KMS-11 (cell line): ENCODE results near the gene SCFD2.

Experiments
- H2AFZ ChIP-seq: fragments of 200-600 bp; sonication (generic); 2 replicates; pipeline ENCODE4 v1.6.1; 2016; ENCODE audit warnings: antibody characterized with exemption, mixed run types, low read depth
- H3K27ac ChIP-seq: fragments of 200-600 bp; sonication (generic); 2 replicates; pipeline ENCODE4 v1.6.1; 2016; ENCODE audit warnings: mild to moderate bottlenecking, mixed run types
- H3K27me3 ChIP-seq: fragments of 200-600 bp; sonication (generic); 2 replicates; pipeline ENCODE4 v1.6.1; 2017; ENCODE audit warnings: mild to moderate bottlenecking, low read depth, mixed run types, moderate library complexity; ENCODE audit not compliant: insufficient read depth
- H3K36me3 ChIP-seq: fragments of 200-600 bp; sonication (generic); 2 replicates; pipeline ENCODE4 v1.6.1; 2017; ENCODE audit warnings: mild to moderate bottlenecking, mixed run types; ENCODE audit not compliant: insufficient read depth
- H3K4me1 ChIP-seq: fragments of 200-600 bp; sonication (generic); 2 replicates; pipeline ENCODE4 v1.6.1; 2016; ENCODE audit warnings: mild to moderate bottlenecking, low read depth, mixed run types; ENCODE audit not compliant: poor library complexity, severe bottlenecking
- H3K4me2 ChIP-seq: fragments of 200-600 bp; sonication (generic); 2 replicates; pipeline ENCODE4 v1.7.0; 2016; ENCODE audit warnings: mild to moderate bottlenecking, mixed run types
- H3K4me3 ChIP-seq: fragments of 200-600 bp; sonication (generic); IDR thresholded peaks from 2 replicates; pipeline ENCODE4 v1.6.1; 2017; ENCODE audit warnings: low read depth, low read length, mixed read lengths; ENCODE audit not compliant: insufficient read depth
- H3K79me2 ChIP-seq: fragments of 200-600 bp; sonication (generic); 2 replicates; pipeline ENCODE4 v1.6.1; 2016; ENCODE audit warnings: low read depth, mixed run types; ENCODE audit not compliant: insufficient read depth
- H3K9ac ChIP-seq: fragments of 200-600 bp; sonication (generic); 2 replicates; pipeline ENCODE4 v1.6.1; 2016; ENCODE audit warnings: mild to moderate bottlenecking, mixed run types
- H4K20me1 ChIP-seq: fragments of 200-600 bp; sonication (generic); 2 replicates; pipeline ENCODE4 v1.6.1; 2016; ENCODE audit warnings: mild to moderate bottlenecking, mixed run types; ENCODE audit not compliant: insufficient read depth
- TF ChIP-seq, protein P1 (sequence below): fragments of 200-600 bp; sonication (generic); conservative IDR thresholded peaks from 2 replicates; pipeline ENCODE4 v1.6.1; 2017; ENCODE audit warnings: low read depth, mild to moderate bottlenecking, antibody characterized with exemption, low read length, moderate library complexity, mixed read lengths

SCFD2 gene

DNA sequence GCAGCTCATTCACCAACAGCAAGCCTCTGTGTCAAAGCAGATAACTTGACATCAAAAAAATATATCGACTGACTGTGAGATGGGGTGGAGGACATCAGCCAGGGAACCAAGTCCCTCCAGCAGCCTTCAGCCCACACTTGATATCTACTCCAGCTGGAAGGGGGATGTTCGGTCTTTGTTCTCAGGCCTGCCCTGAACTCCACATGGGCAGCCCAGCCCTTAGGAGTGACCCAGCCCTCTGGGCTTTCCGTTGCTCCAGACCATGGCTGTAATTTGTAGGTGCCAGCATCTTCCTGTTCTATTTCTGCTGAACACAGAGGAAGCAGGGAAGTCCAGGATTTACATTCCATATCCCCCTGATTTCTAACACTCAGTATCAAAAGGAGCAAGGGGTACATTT lies 486.4 kb downstream of the SCFD2 start:
- Histone ChIP-seq H3K27me3 (no peaks in the 10 kb centered on the region), H3K27ac (no peak overlapping the region), H2AFZ (no peak overlapping the region), H3K4me2 (no peak overlapping the region), H4K20me1 (no peaks in the 10 kb centered on the region), H3K4me3 (no peak overlapping the region), H3K79me2 (no peaks in the 10 kb centered on the region), H3K9ac (no peak overlapping the region), H3K4me1 (no peaks in the 10 kb centered on the region), H3K36me3 (no peaks in the 10 kb centered on the region)
- TF ChIP-seq, protein P1, sequence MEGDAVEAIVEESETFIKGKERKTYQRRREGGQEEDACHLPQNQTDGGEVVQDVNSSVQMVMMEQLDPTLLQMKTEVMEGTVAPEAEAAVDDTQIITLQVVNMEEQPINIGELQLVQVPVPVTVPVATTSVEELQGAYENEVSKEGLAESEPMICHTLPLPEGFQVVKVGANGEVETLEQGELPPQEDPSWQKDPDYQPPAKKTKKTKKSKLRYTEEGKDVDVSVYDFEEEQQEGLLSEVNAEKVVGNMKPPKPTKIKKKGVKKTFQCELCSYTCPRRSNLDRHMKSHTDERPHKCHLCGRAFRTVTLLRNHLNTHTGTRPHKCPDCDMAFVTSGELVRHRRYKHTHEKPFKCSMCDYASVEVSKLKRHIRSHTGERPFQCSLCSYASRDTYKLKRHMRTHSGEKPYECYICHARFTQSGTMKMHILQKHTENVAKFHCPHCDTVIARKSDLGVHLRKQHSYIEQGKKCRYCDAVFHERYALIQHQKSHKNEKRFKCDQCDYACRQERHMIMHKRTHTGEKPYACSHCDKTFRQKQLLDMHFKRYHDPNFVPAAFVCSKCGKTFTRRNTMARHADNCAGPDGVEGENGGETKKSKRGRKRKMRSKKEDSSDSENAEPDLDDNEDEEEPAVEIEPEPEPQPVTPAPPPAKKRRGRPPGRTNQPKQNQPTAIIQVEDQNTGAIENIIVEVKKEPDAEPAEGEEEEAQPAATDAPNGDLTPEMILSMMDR: no peak

GRCh38 chr4:52877694-52878093 lies 488.2 kb downstream of the SCFD2 start:
- Histone ChIP-seq H3K27ac (no peak overlapping the region), H2AFZ (no peak overlapping the region), H3K36me3 (no peaks in the 10 kb centered on the region), H4K20me1 (no peaks in the 10 kb centered on the region), H3K9ac (no peak overlapping the region), H3K79me2 (no peaks in the 10 kb centered on the region), H3K4me1 (no peaks in the 10 kb centered on the region), H3K27me3 (no peaks in the 10 kb centered on the region), H3K4me2 (no peak overlapping the region), H3K4me3 (no peak overlapping the region)
- TF ChIP-seq, protein P1: no peak

DNA sequence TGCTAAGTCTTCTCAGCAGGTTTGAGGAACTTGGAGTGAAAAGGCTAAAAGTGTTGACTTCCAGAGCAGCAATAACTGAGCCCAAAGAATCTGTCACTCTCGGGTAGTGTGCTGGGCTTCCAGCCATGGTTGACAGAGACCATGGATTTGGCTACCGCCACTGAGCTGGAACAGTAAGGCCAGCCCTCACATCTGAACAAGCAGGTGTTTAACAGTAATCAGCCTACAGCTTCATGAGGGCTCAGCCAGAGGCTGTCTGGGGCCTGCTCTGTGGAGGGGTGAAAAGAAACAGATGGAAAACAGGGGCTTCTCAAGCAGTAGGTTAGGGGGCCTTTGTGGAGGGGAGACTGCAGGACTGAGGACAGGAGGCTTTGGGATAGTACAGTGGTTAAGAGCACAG lies 488.8 kb downstream of the SCFD2 start:
- Histone ChIP-seq H3K4me2 (no peak overlapping the region), H3K27ac (no peak overlapping the region), H3K9ac (no peak overlapping the region), H3K4me3 (no peak overlapping the region), H3K4me1 (no peaks in the 10 kb centered on the region), H4K20me1 (no peaks in the 10 kb centered on the region), H2AFZ (no peak overlapping the region), H3K27me3 (no peaks in the 10 kb centered on the region), H3K36me3 (no peaks in the 10 kb centered on the region), H3K79me2 (no peaks in the 10 kb centered on the region)
- TF ChIP-seq, protein P1: no peak

GRCh38 chr4:52876069-52876468 lies 489.8 kb downstream of the SCFD2 start:
- no peak overlapping the region for H3K9ac ChIP-seq

More at GRCh38 chr4:52876069-52876468, 489.8 kb downstream of the SCFD2 start:
- H3K27ac ChIP-seq: no peak overlapping the region
- no peak overlapping the region for H3K4me2 ChIP-seq
- H3K36me3 ChIP-seq: no peaks in the 10 kb centered on the region
- H3K79me2 ChIP-seq: no peaks in the 10 kb centered on the region
- H4K20me1 ChIP-seq: no peaks in the 10 kb centered on the region
- no peak overlapping the region for H3K4me3 ChIP-seq
- H3K27me3 ChIP-seq: no peaks in the 10 kb centered on the region
- TF ChIP-seq, protein P1: no peak
- no peaks in the 10 kb centered on the region for H3K4me1 ChIP-seq
- no peak overlapping the region for H2AFZ ChIP-seq
